ENCODE measurements around the gene GRIA1.

GRIA1 gene

GRCh38 chr5:153700940-153701339 lies 210.5 kb downstream of the GRIA1 start:
- H3F3A ChIP-seq (ENCODE audit: low read depth): no peaks in the 10 kb centered on the region
- H3K4me1 ChIP-seq (ENCODE audit: insufficient read depth, low read length, poor library complexity, severe bottlenecking): no peaks in the 10 kb centered on the region
- no peak for TF ChIP-seq CTCF (conservative IDR thresholded peaks at IDR 0.05; ENCODE audit: low read length)
- TF ChIP-seq EZH2phosphoT487 (IDR thresholded peaks at IDR 0.05; ENCODE audit: borderline replicate concordance): no peak
- H3K9me3 ChIP-seq (ENCODE audit: insufficient read depth, low read depth, low read length): no peaks in the 10 kb centered on the region
- no peak overlapping the region for H2AFZ ChIP-seq (ENCODE audit: low read length)
- no peaks in the 10 kb centered on the region for H3K27me3 ChIP-seq (ENCODE audit: insufficient read depth, low read length, poor library complexity, severe bottlenecking)
- H3K36me3 ChIP-seq (ENCODE audit: insufficient read depth, low read length): no peaks in the 10 kb centered on the region
- no peaks in the 10 kb centered on the region for H3K9me2 ChIP-seq (replicated peaks; ENCODE audit: low read depth, low read length)
- no peak overlapping the region for H3K4me3 ChIP-seq (ENCODE audit: low read length, poor library complexity, severe bottlenecking)
- no peaks in the 10 kb centered on the region for H4K20me1 ChIP-seq (ENCODE audit: insufficient read depth, low read length, poor library complexity, severe bottlenecking)
- no peak overlapping the region for H3K9ac ChIP-seq (ENCODE audit: low read depth, low read length, poor library complexity, severe bottlenecking)
- no peaks in the 10 kb centered on the region for H3K79me2 ChIP-seq (ENCODE audit: insufficient read depth, low read length)
- H3K4me2 ChIP-seq (ENCODE audit: low read depth, low read length, poor library complexity, severe bottlenecking): no peak overlapping the region

GRCh38 chr5:153702265-153702664 lies 211.8 kb downstream of the GRIA1 start:
- H3K27me3 ChIP-seq (ENCODE audit: insufficient read depth, low read length, poor library complexity, severe bottlenecking): no peaks in the 10 kb centered on the region
- no peak overlapping the region for H2AFZ ChIP-seq (ENCODE audit: low read length)
- no peaks in the 10 kb centered on the region for H4K20me1 ChIP-seq (ENCODE audit: insufficient read depth, low read length, poor library complexity, severe bottlenecking)
- no peaks in the 10 kb centered on the region for H3F3A ChIP-seq (ENCODE audit: low read depth)
- H3K36me3 ChIP-seq (ENCODE audit: insufficient read depth, low read length): no peaks in the 10 kb centered on the region
- H3K9ac ChIP-seq (ENCODE audit: low read depth, low read length, poor library complexity, severe bottlenecking): no peak overlapping the region
- H3K9me2 ChIP-seq (replicated peaks; ENCODE audit: low read depth, low read length): no peaks in the 10 kb centered on the region
- no peak overlapping the region for H3K4me3 ChIP-seq (ENCODE audit: low read length, poor library complexity, severe bottlenecking)
- no peaks in the 10 kb centered on the region for H3K79me2 ChIP-seq (ENCODE audit: insufficient read depth, low read length)
- H3K9me3 ChIP-seq (ENCODE audit: insufficient read depth, low read depth, low read length): no peaks in the 10 kb centered on the region
- TF ChIP-seq EZH2phosphoT487 (IDR thresholded peaks at IDR 0.05; ENCODE audit: borderline replicate concordance): no peak
- TF ChIP-seq CTCF (conservative IDR thresholded peaks at IDR 0.05; ENCODE audit: low read length): no peak
- no peaks in the 10 kb centered on the region for H3K4me1 ChIP-seq (ENCODE audit: insufficient read depth, low read length, poor library complexity, severe bottlenecking)
- no peak overlapping the region for H3K4me2 ChIP-seq (ENCODE audit: low read depth, low read length, poor library complexity, severe bottlenecking)

DNA sequence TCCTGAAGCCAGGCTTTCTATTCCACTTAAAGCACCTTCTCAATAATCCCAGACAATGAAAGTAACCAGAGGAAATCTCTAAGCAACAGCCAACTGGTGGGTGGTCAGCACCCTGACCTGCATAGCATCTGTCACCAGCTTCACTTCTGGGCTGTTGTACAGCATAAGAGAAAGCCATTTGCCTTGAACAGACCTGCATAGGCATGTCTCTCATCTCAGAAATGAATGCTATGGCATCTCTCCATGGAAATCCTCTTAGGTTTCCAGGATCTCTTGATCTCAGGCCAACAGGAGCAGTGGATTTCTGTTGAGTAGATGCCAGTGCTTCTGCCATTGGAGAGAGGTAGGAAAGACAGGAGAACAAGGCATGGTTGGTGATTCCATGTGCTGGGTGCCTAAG lies 213.6 kb downstream of the GRIA1 start:
- Histone ChIP-seq H3K4me3 (ENCODE audit: low read length, poor library complexity, severe bottlenecking) (no peak overlapping the region), H3K36me3 (ENCODE audit: insufficient read depth, low read length) (no peaks in the 10 kb centered on the region), H2AFZ (ENCODE audit: low read length) (no peak overlapping the region), H3K4me1 (ENCODE audit: insufficient read depth, low read length, poor library complexity, severe bottlenecking) (no peaks in the 10 kb centered on the region), H3F3A (ENCODE audit: low read depth) (no peaks in the 10 kb centered on the region), H4K20me1 (ENCODE audit: insufficient read depth, low read length, poor library complexity, severe bottlenecking) (no peaks in the 10 kb centered on the region), H3K27me3 (ENCODE audit: insufficient read depth, low read length, poor library complexity, severe bottlenecking) (no peaks in the 10 kb centered on the region), H3K9me3 (ENCODE audit: insufficient read depth, low read depth, low read length) (no peaks in the 10 kb centered on the region), H3K79me2 (ENCODE audit: insufficient read depth, low read length) (no peaks in the 10 kb centered on the region), H3K4me2 (ENCODE audit: low read depth, low read length, poor library complexity, severe bottlenecking) (no peak overlapping the region), H3K9ac (ENCODE audit: low read depth, low read length, poor library complexity, severe bottlenecking) (no peak overlapping the region), H3K9me2 (replicated peaks; ENCODE audit: low read depth, low read length) (no peaks in the 10 kb centered on the region)
- no peak for TF ChIP-seq CTCF (conservative IDR thresholded peaks at IDR 0.05; ENCODE audit: low read length)
- TF ChIP-seq EZH2phosphoT487 (IDR thresholded peaks at IDR 0.05; ENCODE audit: borderline replicate concordance): no peak

All from Loucy (cell line).